GM18505 (cell line): Measurements from ENCODE around the gene RRM2.
"Not testable (repeated sequence)": the region's sequence is repeated elsewhere in the genome, so short reads cannot be mapped to it uniquely, and the experiment has no call there.

Experiments
- ATAC-seq: cut with Tn5 transposase; IDR thresholded peaks from one replicate; pipeline ENCODE4 v1.9.1; 2021; ENCODE audit not compliant: unreplicated experiment
- POLR2A ChIP-seq: IDR thresholded peaks from 4 replicates; pipeline ENCODE4 v1.6.1; 2011; ENCODE audit warnings: borderline replicate concordance; ENCODE audit not compliant: insufficient read depth, insufficient read length; ENCODE audit errors: extremely low read depth

RRM2 gene

DNA sequence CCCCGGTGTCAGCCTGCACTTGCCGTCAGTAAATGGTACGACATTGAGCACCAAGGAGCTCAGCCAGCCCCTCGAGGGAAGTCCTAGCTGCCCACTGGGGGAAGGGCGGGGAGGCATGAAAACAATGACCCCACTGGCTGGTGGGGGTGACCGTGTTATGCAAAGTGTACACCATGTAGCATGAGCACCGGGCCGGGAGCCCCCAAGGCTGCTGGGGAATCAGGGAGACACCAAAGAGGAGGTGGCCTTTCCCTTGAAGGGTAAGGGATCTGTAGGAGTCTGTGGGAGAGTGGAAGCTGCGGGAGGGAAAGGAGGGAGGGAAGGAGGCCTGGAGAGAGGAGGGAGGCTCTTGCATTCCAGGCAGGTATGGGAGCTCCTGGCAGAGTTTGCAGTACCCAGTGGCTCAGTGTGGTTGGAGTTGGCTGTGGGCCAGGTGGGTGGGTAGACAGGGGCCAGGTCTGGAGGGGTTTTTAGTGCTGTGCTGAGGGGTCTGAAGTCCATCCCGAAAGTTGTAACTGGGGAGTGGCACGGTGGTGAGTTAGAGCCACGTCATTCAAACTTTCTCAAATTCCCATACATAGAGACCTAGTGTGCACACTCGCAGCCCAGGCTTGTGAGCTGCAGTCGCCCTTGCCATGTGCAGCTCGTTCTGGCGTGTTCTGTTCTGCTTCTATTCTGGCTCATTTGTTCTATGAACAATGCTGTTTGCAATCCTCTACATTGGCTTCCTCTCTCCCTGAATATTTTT lies 22.4 kb downstream of the RRM2 start:
- ATAC-seq = no peak
- TF ChIP-seq POLR2A = no peak

DNA sequence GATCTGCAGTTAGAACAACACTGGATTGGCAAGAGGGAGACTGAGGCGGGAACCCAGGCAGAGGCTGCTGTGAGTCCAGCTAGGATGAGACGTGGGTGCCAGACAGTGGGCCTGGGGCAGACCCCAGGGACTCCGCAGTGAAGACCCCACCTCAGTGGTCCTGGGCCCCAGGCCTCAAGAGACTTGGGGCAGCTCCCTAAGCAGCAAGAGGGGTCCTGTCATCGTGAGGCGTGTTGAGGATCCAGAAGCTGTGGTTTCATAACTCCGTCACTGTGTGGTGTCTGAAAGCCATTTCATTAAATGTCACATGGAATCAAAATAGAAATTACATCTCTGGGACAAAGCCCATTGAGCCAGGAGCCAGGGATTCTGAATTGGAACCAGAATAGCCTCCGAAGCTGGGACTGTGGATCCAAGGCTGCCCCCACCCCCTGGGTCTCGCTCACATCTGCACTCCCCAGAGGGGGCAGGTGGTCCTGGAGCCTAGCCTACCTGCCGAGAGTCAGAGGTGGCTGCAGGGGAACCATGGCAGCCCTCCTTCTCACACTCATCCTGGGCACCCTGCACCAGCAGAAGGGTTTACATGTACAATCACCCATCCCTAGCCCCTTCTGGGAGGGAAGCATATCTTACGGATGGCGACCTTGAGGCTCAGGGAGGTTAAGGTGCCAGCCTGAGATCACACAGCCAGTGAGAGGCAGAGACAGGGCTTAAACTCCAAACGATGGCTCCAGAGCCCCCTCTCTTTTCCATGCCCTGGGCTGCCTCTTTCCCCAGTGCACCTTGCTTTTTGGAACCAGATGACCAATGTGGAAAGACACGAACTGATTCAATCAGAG lies 23.2 kb downstream of the RRM2 start:
- no peak for ATAC-seq
- no peak for TF ChIP-seq POLR2A

DNA sequence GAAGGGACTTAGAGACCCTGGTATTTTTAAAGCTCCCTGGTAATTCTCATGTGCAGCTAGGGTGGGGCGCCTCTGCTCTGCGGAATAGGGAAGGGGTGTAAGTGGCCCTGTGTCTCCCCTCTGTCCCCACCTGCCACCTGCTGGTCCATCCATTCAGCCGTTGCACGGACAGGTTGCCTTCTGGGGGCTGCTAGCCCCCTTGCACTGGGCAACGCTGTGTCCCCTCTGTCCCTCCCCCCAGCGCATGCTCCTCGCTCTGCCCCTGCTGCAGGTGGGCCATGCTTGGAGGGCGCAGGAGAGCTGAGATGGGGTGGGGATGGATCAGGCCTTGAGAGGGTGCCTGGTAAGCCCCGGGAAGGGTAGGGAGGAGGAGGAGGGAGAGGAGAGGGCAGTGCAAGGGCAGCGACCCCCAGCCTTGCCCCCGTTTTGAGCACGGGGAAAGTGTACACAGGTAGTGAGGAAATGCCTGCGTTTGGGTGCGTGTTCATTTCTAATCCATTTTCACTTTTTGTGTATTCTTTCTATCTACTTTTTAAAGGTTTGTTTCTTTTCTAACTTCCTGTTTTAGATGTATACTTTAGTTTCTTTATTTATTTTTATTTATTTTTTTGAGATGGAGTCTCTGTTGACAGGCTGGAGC lies 23.9 kb downstream of the RRM2 start:
- TF ChIP-seq POLR2A = no peak

DNA sequence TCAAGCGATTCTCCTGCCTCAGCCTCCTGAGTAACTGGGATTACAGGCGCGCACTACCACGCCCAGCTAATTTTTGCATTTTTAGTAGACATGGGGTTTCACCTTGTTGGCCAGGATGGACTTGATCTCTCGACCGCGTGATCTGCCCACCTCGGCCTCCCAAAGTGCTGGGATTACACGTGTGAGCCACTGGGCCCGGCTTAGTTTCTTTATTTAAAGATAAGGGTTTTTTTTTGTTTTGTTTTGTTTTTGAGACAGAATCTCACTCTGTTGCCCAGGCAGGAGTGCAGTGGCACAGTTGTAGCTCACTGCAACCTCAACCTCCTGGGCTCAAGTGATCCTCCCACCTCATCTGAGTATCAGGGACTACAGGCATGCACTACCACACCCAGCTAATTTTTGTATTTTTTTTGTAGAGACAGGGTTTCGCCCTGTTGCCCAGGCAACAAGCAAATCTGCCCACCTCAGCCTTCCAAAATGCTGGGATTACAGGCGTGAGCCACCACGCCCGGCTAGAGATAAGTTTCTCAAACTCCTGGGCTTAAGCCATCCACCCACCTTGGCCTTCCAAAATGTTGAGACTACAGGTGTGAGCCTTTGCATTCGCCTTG lies 24.6 kb downstream of the RRM2 start:
- ATAC-seq = not testable (repeated sequence)

More for the DNA sequence above, 23.9 kb downstream of the RRM2 start:
- ATAC-seq = no peak

DNA sequence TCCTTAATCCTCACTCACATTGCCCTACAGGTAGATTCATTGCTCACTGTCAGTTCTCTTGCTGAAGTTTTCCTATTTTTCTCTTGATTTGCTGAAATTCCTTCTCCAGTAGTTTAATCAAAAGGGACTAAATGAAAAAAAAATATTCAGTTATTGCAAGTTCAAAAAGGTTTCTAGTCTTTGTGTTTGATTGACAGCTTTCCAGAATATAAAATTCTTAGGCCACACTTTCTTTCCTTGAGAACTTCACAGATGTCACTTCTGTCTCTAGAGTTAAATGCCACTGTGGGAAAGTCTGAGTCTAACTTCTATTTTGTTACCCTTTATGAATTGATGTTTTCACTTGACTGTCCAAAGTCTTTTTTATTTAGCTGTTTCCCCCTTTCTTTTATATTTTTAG lies 25.7 kb downstream of the RRM2 start:
- TF ChIP-seq POLR2A = no peak
- no peak for ATAC-seq

DNA sequence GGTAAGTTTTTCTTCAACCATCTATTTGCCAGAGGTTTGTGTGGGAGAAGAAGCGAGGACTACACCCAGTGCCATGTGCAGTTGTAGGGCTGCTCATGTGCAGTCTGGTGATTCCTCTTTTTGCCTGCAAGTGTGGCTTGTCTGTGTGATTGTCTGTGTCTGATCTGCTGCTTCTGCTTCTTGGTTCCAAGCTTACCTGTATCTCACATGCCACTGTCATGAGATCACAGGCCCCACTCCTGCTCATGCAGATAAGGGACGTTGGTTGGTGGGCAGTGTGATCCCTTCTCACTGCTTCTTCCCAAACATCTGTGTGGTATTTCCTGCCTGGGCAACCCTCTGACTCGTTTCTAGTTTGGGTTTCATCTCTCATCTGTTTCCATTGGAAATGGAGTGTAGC lies 27.1 kb downstream of the RRM2 start:
- TF ChIP-seq POLR2A = no peak
- ATAC-seq = no peak

DNA sequence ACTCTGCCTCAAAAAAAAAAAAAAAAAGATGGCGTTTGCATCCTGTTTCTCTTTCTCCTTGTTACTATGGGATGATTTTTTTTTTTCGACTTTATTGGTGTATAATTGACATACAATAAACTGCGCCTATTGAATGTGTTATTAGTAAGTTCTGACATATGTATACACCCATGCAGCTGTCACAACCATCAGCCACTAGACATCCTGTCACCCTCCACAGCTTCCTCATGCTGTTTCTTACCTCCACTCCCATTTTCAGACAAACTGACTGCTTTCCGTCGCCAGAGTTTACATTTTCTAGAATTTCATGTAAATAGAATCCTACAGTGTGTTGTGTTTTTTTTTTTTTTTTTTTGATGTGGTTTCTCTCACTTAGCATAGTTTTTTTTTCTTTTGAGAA lies 27.9 kb downstream of the RRM2 start:
- no peak for TF ChIP-seq POLR2A

DNA sequence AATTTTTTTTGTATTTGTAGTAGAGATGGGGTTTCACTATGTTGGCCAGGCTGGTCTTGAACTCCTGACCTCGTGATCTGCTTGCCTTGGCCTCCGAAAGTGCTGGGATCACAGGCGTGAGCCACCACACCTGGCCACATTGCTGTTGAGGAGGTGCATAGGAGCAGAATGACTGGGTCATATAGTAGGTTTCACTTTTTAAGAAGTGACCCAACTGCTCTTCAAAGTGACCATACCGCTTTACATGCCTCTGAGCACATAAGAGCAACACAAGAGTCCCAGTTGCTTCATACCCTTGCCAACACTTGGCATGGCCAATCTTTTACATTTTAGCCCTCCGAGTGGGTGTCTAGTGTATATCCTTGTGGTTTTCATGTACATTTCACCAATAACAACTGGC lies 28.9 kb downstream of the RRM2 start:
- no peak for ATAC-seq
- TF ChIP-seq POLR2A = no peak

More for the DNA sequence above, 27.9 kb downstream of the RRM2 start:
- ATAC-seq = no peak

DNA sequence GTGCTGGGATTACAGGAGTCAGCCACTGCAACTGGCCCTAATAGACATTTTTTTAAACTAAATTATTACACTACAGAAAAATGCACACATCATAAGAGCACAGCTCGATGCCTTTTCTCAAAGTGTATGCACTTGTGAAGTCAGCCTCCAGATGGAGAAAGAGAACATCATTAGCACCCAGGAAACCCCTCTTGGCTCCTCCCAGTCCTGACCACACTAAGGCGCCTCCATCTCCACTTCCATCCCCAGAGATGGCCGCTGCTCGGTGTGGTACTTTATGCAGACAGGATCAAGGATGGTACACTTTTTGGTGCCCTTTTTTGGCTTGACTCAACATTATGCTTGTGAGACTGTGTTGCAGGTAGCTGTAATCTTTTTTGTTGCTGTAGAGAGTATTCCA lies 34.8 kb downstream of the RRM2 start:
- ATAC-seq = no peak

DNA sequence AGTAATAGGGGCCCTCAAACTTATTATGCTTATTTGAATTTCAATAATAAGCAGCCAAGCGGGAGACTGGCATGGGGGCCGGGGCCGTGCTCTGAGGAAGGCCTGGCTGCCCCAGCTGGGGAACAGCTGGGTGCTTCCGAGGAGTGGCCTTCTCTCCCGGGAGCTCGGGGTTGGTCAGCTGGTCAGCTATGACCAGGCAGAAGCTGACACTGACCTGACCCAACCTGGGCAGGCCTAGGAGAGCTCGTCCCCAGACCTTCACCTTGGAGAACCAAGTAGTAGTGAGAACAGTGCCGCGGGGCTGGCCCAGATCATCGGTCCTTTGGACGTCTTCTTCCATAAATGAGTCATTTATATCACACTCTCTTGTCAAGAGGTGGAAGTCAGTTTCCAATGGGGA lies 36.1 kb downstream of the RRM2 start:
- no peak for TF ChIP-seq POLR2A

More for the DNA sequence above, 34.8 kb downstream of the RRM2 start:
- TF ChIP-seq POLR2A = no peak

DNA sequence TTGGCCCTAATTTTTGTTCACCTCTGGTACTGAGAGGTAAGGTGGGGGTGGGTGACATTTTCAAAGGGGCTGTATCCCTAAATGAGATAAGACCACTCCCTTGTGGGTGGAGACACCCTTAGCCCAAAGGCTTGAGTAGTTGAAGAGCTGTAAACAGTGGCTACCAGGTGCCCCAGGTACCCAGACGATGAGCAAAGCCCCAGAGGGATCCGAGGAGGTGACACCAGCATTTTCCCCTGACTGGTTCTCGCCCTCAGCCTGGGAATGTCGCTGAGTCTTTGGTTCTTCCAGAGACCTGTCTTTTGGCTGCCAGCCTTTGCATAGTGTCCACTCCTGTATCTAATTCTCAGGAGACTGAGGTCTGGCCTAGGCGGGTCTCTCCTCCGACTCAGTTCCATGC lies 36.5 kb downstream of the RRM2 start:
- ATAC-seq = no peak
- no peak for TF ChIP-seq POLR2A

More for the DNA sequence above, 36.1 kb downstream of the RRM2 start:
- no peak for ATAC-seq

DNA sequence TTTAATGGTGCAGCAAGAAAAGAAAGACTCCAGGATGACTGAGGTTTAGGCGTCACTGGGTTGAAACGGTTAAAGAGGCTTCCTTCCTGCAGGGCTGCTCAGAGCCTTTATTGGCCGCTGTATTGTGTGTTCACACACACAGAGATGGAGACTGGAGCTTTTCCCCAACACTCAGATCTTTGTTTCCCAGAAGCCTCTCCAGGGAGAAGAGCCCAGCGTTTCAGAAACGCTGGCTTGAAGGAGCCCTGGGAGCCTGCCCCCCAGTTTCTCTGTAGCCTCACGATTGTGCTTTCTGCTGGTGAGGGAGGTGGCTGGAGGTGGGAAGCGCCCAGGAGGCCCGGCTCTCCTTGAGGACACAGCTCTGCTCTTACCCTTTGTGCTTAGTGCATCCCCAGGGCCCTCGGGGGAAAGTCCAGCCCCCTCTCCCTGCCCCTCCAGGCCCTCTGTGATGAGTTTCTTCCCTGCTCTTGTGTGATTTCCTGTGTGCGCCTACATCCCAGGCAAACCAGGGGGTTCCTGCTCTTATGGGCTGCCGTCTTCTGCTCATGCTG lies 37.1 kb downstream of the RRM2 start:
- no peak for TF ChIP-seq POLR2A
- ATAC-seq = no peak
